Heart right ventricle (tissue), 16 donors: ENCODE measurements around the gene SP6. TPM values are rescaled to one million over a fixed set of nuclear protein-coding genes. Genes with fewer than 3 reads are reported as not detected.

Source experiments
- ATAC-seq, 8 donors: fragments of 200-7000 bp; cut with Tn5 transposase; one replicate each; pipeline ENCODE4 v1.9.1; 2020; ENCODE audit warnings: mild to moderate bottlenecking in 8 of 8, moderate library complexity in 8 of 8, moderate number of reproducible peaks in 1 of 8
- DNase-seq, 2 donors: peaks; one replicate each; pipeline ENCODE4 v3.0.0-alpha.2; 2020
- H3K27ac ChIP-seq, 10 donors: fragments of 200-600 bp; sonication (generic) in 2 of 10; one replicate each; pipeline versions ENCODE4 v1.5.0 to v1.8.0; 2020 to 2022; ENCODE audit warnings: mild to moderate bottlenecking in 3 of 10
- H3K27me3 ChIP-seq, 7 donors: fragments of 200-600 bp; one replicate each; pipeline ENCODE4 v1.8.0; 2021 to 2022; ENCODE audit warnings: mild to moderate bottlenecking in 2 of 7
- H3K36me3 ChIP-seq, 9 donors: fragments of 200-600 bp; sonication (generic) in 1 of 9; one replicate each; pipeline versions ENCODE4 v1.5.0 to v1.8.0; 2020 to 2022; ENCODE audit warnings: mild to moderate bottlenecking in 2 of 9
- H3K4me1 ChIP-seq, 9 donors: fragments of 200-600 bp; sonication (generic) in 1 of 9; one replicate each; pipeline versions ENCODE4 v1.5.0 to v1.8.0; 2020 to 2022; ENCODE audit warnings: mild to moderate bottlenecking in 4 of 9
- H3K4me3 ChIP-seq, 10 donors: fragments of 200-600 bp; sonication (generic) in 2 of 10; one replicate each; pipeline versions ENCODE4 v1.5.0 to v1.8.0; 2020 to 2022; ENCODE audit warnings: mild to moderate bottlenecking in 7 of 10, moderate library complexity in 2 of 10
- H3K9me3 ChIP-seq, 11 donors: fragments of 200-600 bp in 10 of 11; sonication (generic) in 2 of 11; one replicate each; pipeline versions ENCODE4 v1.5.0 to v1.8.0; 2013 to 2022; ENCODE audit warnings: mild to moderate bottlenecking in 2 of 11, control low read depth in 1 of 11, moderate library complexity in 1 of 11
- WGBS, 2 donors: extraction: QIAGEN DNeasy Blood & Tissue Kit; methylation state at CpG; one replicate each; pipeline ENCODE4 v1.1.7; 2013; ENCODE audit warnings: inconsistent platforms in 1 of 2; 5-methylcytosine and 5-hydroxymethylcytosine counted together
- intact Hi-C, 10 donors: fragments of 100-400 bp; cut with DNase I; formaldehyde crosslinking; loops; one replicate each; pipeline versions ENCODE4 v1.11.1 to v1.14.2; 2022
- polyA plus RNA-seq, 2 donors: library from polyadenylated mRNA; stranded (reverse); fragments of 200-250 nt; gene quantifications; one replicate each; pipeline ENCODE4 v1.2.3, GENCODE V29; 2013
- total RNA-seq, 10 donors: library from RNA; stranded (reverse); fragmentation: NEBNext Ultra II Directional in 3 of 10; extraction: Animal tissue kit (Norgen Biotek cat#: 25700) in 3 of 10; gene quantifications; one replicate each; pipeline versions ENCODE4 v1.2.1 to v1.2.4, GENCODE V29; 2021 to 2023
- TF ChIP-seq, protein P1 (sequence below), 9 donors: fragments of 200-600 bp; sonication (generic) in 2 of 9; IDR thresholded peaks; one replicate each; pipeline versions ENCODE4 v1.5.0 to v1.8.0; 2021 to 2022; ENCODE audit warnings: antibody characterized with exemption in 9 of 9, mild to moderate bottlenecking in 5 of 9, moderate library complexity in 1 of 9
- donor health status: Arrhythmogenic right ventricular cardiomyopathy.
- donor health status: ischemic (EF 13 %, LVEDD 7.1; RV severe dilation, severe dysfunction).
- donor health status: healthy with polysubstance abuse.
- donor health status: DM: no; HTN: yes; CAD: no.
- donor health status: DM: no; HTN: no; CAD: no.
- donor health status: ischemic (EF 25% LVEDD 6.9; RV normal size, moderate dysfunction).
- donor health status: ischemic (EF 25% LVEDD 5.7; RV mildly dilated, moderate dysfunction).
- donor health status: healthy.
- donor health status: DM: yes; HTN: yes; CAD: no.
- donor health status: Ischemic cardiomyopathy.
- donor health status: ischemic (EF 35%, LVEDD 5.7; RV mildly dilated, moderate dysfunction).
- donor health status: nonischemic (EF 11% LVEDD 7.7; RV severe dilation, severe dysfunction).
- donor health status: DM: yes; HTN: yes; CAD: no.
- donor health status: PGD.
- donor health status: ischemic (EF 29% LVEDD 5.4; RV normal size, mild dysfunction).
- donor health status: nonischemic (EF 23%, LVEDD 6.1; RV moderate dilation, normal function).

SP6 gene
- total and polyA plus RNA-seq, 12 donors, result 0.05 to 1.9 (median 0.23) TPM

DNA sequence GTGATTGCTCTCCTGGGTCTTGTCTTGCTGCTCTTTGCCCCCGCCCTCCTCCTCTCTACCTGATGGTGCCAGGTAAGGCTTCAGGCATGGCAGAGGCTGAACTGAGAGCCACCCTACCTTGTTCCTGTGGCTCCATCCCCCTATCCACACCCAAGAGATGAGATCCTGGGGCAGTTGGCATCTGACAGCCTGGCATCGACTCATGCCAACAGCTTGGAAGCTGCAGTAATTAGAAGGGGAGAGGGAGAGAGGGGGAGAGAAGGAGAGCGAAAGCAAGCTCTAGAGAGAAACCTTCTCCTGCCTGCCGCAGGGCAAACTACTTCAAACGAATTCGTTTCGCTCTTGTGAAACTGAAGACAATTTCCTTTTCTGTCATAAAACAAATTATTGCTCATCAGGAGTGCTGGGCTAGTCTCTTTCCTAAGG is 13.8 kb upstream of the SP6 start:
- H3K27me3 ChIP-seq, result peaks cover 0 to 35% (median 16%) of the 10 kb centered on the region in 7 donors

DNA sequence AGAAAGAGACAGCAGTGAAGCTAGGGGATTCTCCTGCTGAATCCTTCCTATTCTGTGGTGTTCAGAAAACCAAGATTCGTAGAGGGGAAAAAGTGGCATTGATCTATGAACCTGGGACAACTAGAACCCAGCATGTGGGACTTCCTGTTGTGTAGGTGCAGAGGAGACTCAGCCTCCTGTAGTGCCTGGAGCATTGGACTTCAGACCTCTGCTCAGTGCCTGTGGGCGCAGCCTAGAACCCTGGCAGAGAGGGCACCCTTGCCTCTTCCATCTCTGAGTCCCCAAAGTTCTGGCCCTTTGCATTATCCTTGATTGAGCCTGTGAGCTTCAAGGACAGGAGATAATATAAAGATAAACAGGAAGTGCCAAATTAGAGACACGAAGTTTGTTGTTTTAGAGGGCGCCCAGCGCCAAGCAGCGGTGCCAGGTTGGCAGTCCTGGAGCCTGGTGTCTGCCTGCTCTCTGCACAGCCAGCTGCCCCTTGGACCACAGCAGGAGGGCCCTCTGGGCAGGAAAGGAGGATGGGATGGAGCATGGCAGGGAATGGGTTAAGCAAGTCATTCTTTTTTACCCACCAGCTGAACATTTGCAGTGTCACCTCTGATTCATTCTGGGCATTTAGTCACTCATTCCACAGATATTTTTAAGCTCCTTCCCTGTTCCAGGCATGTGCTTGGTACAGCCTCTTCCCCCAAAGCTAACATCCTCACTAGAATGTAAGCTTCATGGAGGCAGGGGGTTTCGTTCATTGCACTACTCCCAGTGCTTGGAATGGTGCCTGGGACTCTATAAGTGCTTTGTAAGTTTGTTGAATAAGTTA is 11.9 kb upstream of the SP6 start:
- no peaks in the 10 kb centered on the region for H3K9me3 ChIP-seq
- TF ChIP-seq, protein P1, sequence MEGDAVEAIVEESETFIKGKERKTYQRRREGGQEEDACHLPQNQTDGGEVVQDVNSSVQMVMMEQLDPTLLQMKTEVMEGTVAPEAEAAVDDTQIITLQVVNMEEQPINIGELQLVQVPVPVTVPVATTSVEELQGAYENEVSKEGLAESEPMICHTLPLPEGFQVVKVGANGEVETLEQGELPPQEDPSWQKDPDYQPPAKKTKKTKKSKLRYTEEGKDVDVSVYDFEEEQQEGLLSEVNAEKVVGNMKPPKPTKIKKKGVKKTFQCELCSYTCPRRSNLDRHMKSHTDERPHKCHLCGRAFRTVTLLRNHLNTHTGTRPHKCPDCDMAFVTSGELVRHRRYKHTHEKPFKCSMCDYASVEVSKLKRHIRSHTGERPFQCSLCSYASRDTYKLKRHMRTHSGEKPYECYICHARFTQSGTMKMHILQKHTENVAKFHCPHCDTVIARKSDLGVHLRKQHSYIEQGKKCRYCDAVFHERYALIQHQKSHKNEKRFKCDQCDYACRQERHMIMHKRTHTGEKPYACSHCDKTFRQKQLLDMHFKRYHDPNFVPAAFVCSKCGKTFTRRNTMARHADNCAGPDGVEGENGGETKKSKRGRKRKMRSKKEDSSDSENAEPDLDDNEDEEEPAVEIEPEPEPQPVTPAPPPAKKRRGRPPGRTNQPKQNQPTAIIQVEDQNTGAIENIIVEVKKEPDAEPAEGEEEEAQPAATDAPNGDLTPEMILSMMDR (IDR thresholded peaks at IDR 0.05), result no peak
- DNase-seq (no peak), ATAC-seq (no peak)
- H3K4me1 ChIP-seq, result peaks cover 0 to 5% (median 0%) of the 10 kb centered on the region in 9 donors
- intact Hi-C loops, result no loop called here
- H3K36me3 ChIP-seq, result no peaks in the 10 kb centered on the region
- peaks cover 0 to 26% (median 8%) of the 10 kb centered on the region in 7 donors for H3K27me3 ChIP-seq
- WGBS, 2 donors, result 73 to 85% methylated on average over 7 of the region's 7 CpGs
- H3K4me3 ChIP-seq, result no peak overlapping the region
- no peak overlapping the region for H3K27ac ChIP-seq

More for the DNA sequence above, 13.8 kb upstream of the SP6 start:
- H3K27ac ChIP-seq, result no peak overlapping the region
- ATAC-seq (no peak), DNase-seq (no peak)
- no peaks in the 10 kb centered on the region for H3K36me3 ChIP-seq
- TF ChIP-seq, protein P1 (IDR thresholded peaks at IDR 0.05), result no peak
- H3K4me3 ChIP-seq, result no peak overlapping the region
- intact Hi-C loops, result no loop called here
- WGBS, 2 donors, result 70 to 74% methylated on average over 7 of the region's 7 CpGs
- H3K9me3 ChIP-seq, result no peaks in the 10 kb centered on the region
- H3K4me1 ChIP-seq, result peaks cover 0 to 5% (median 0%) of the 10 kb centered on the region in 9 donors

DNA sequence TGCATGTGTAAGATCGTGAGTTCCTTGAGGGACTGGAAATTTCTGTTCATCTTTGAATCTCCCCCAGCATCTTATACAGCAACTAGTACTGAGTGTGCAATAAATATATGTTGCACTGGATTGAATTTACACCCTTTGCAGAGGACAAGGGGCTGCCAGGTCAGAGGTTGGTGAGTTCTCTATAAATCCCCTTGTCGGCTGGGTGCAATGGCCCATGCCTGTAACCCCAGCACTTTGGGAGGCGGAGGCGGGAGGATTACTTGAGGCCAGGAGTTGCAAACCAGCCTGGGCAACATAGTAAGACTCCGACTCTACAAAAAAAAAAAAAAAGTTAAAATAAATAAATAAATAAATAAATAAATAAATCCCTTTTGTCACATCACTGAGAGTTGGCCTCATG is 9.4 kb upstream of the SP6 start:
- Histone ChIP-seq H3K36me3 (no peaks in the 10 kb centered on the region), H3K4me1 (peaks cover 0 to 11% (median 3%) of the 10 kb centered on the region in 9 donors), H3K27ac (no peak overlapping the region), H3K4me3 (no peak overlapping the region), H3K9me3 (no peaks in the 10 kb centered on the region), H3K27me3 (peaks cover 0 to 31% (median 23%) of the 10 kb centered on the region in 7 donors)
- TF ChIP-seq, protein P1 (IDR thresholded peaks at IDR 0.05), result no peak
- intact Hi-C loops, result no loop called here
- WGBS, 2 donors, result 92 to 93% methylated on average over 5 of the region's 5 CpGs
- DNase-seq (no peak), ATAC-seq (no peak)

DNA sequence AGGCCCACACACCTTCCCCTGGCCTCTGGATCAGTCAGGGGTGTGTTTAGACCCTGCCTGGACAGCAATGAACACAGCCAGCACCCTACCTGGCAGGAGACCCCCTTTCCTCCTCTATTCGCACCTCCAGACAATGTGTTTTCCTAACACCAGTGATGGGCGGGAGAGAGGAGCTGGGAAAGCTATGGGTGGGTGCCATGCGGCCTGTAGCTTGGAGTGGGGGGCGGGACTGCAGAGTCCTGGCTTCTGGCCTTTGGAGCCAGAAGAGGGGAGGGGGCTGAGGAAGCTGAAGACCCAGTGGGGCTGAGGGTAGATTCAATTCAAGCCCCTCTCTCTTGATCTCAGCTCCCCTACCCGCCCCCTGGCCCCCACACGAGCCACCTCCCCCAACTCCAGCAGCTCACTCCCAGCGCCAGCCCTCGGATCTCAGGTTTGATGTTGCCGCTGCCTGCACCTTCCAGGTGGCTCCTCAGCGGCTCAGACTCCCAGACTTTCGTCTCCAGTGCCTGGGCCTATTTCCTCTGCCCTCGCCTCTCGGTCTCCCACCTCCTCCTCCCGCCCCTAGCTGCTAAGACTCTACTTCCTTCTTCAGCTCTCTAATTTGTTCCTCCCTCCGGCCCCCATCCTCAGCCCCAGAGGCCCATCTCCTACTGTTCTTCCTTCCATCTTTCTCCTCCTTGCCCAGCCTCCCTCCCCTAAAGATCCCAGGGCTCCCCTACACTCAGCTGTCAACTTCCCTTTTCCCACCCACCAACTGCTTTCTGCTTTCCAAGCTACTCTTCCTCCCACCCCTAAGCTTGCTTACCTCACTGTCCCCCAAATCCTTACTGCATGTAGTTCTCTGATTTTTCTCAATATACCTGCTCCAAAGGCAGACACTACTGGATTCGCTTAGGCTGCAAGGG is 6.8 kb upstream of the SP6 start:
- Histone ChIP-seq H3K4me3 (no peak overlapping the region), H3K36me3 (no peaks in the 10 kb centered on the region), H3K27ac (no peak overlapping the region), H3K27me3 (peaks cover 0 to 56% (median 49%) of the 10 kb centered on the region in 7 donors), H3K4me1 (peaks cover 0 to 15% (median 3%) of the 10 kb centered on the region in 9 donors), H3K9me3 (no peaks in the 10 kb centered on the region)
- TF ChIP-seq, protein P1 (IDR thresholded peaks at IDR 0.05), result no peak
- intact Hi-C loops, result no loop called here
- 82 to 85% methylated on average over 16 of the region's 16 CpGs for WGBS, 2 donors
- DNase-seq, result no peak
- no peak for ATAC-seq
